SK-N-SH (cell line): Measurements from ENCODE around the gene KDELR1. TPM values are rescaled to one million over a fixed set of nuclear protein-coding genes. Genes with fewer than 3 reads are reported as not detected.

ENCODE experiments used
- CTCF ChIA-PET: fragments of 300-600, 350-600 bp; formaldehyde crosslinking; extraction: SDS; loops from one replicate; lab custom pipeline; 2021; lab: Yijun Ruan, JAX
- POLR2A ChIA-PET: fragments of 350-600 bp; sonication (Branson Sonifier 250); formaldehyde crosslinking; extraction: SDS; loops from one replicate; lab custom pipeline; 2020; ENCODE audit warnings: antibody characterized with exemption, inconsistent platforms; lab: Yijun Ruan, JAX
- DNase-seq: peaks from one replicate; pipeline ENCODE4 v3.0.0; 2012
- H2AFZ ChIP-seq: fragments of 200-600 bp; sonication (generic); 2 replicates; pipeline ENCODE4 v1.8.1; 2016; ENCODE audit warnings: antibody characterized with exemption, mild to moderate bottlenecking, low read depth
- H3F3A ChIP-seq: fragments of 200-600 bp; sonication (generic); replicated peaks from 2 replicates; pipeline ENCODE3; 2016; ENCODE audit warnings: antibody characterized with exemption, mild to moderate bottlenecking; ENCODE audit not compliant: insufficient read depth
- H3K27ac ChIP-seq, 2 experiments: fragments of 200-500 bp in 1 of 2; fragments of 200-600 bp in 1 of 2; sonication (Bioruptor generic) in 1 of 2; sonication (generic), shearing (Covaris generic) in 1 of 2; 2 replicates each; pipeline versions ENCODE4 v1.5.1 to v1.6.1; 2014 to 2016; ENCODE audit warnings: low read depth in 2 of 2, inconsistent platforms in 1 of 2, low read length in 1 of 2, mild to moderate bottlenecking in 1 of 2, mixed read lengths in 1 of 2
- H3K27me3 ChIP-seq: fragments of 200-600 bp; sonication (generic), shearing (Covaris generic); 2 replicates; pipeline ENCODE4 v1.6.1; 2016; ENCODE audit warnings: mixed run types; ENCODE audit not compliant: insufficient read depth
- H3K36me3 ChIP-seq, 2 experiments: fragments of 200-500 bp in 1 of 2; fragments of 200-600 bp in 1 of 2; sonication (Bioruptor generic) in 1 of 2; sonication (generic) in 1 of 2; replicated peaks in 1 of 2; 2 replicates each; pipeline versions ENCODE3 to v1.5.1; 2014 to 2016; ENCODE audit warnings: low read length in 1 of 2, mild to moderate bottlenecking in 1 of 2; ENCODE audit not compliant: insufficient read depth in 2 of 2, control insufficient read depth in 1 of 2
- H3K4me1 ChIP-seq, 2 experiments: fragments of 200-500 bp in 1 of 2; fragments of 200-600 bp in 1 of 2; sonication (Bioruptor generic) in 1 of 2; sonication (generic), shearing (Covaris generic) in 1 of 2; 2 replicates each; pipeline versions ENCODE4 v1.5.1 to v1.6.1; 2014 to 2016; ENCODE audit warnings: low read depth in 1 of 2, low read length in 1 of 2, mixed run types in 1 of 2; ENCODE audit not compliant: insufficient read depth in 2 of 2, control insufficient read depth in 1 of 2
- H3K4me2 ChIP-seq: fragments of 200-600 bp; sonication (generic), shearing (Covaris generic); 2 replicates; pipeline ENCODE4 v1.6.1; 2017; ENCODE audit warnings: mixed run types
- H3K4me3 ChIP-seq, 2 experiments: fragments of 200-500 bp in 1 of 2; fragments of 200-600 bp in 1 of 2; sonication (Bioruptor generic) in 1 of 2; sonication (generic), shearing (Covaris generic) in 1 of 2; 2 replicates each; pipeline versions ENCODE4 v1.5.1 to v1.8.1; 2014 to 2016; ENCODE audit warnings: low read depth in 2 of 2, inconsistent platforms in 1 of 2, low read length in 1 of 2, mild to moderate bottlenecking in 1 of 2, mixed read lengths in 1 of 2, moderate library complexity in 1 of 2
- H3K79me2 ChIP-seq: fragments of 200-600 bp; sonication (generic); 2 replicates; pipeline ENCODE4 v1.8.1; 2017; ENCODE audit warnings: mild to moderate bottlenecking; ENCODE audit not compliant: insufficient read depth
- H3K9ac ChIP-seq: fragments of 200-600 bp; sonication (generic); 2 replicates; pipeline ENCODE4 v1.6.1; 2017; ENCODE audit warnings: mixed run types
- H3K9me2 ChIP-seq: fragments of 200-600 bp; sonication (generic); 2 replicates; pipeline ENCODE4 v1.6.1; 2017; ENCODE audit warnings: mixed run types
- H3K9me3 ChIP-seq: fragments of 200-600 bp; sonication (generic); 2 replicates; pipeline ENCODE4 v1.6.1; 2017; ENCODE audit warnings: mixed run types, mild to moderate bottlenecking, moderate library complexity
- H4K20me1 ChIP-seq: fragments of 200-600 bp; sonication (generic); 2 replicates; pipeline ENCODE4 v1.6.1; 2017; ENCODE audit warnings: mild to moderate bottlenecking, mixed run types; ENCODE audit not compliant: insufficient read depth
- CHD2 ChIP-seq: fragments of 150-350 bp; IDR thresholded peaks from 2 replicates; pipeline ENCODE4 v1.6.1; 2018; ENCODE audit warnings: low read length; ENCODE audit not compliant: partially characterized antibody
- ELF1 ChIP-seq: IDR thresholded peaks from 2 replicates; pipeline ENCODE4 v1.4.0; 2012
- EP300 ChIP-seq, 2 experiments: IDR thresholded peaks; 2 replicates each; pipeline versions ENCODE4 v1.4.0 to v1.6.1; 2012; ENCODE audit warnings: borderline replicate concordance in 1 of 2, low read depth in 1 of 2, low read length in 1 of 2
- EZH2phosphoT487 ChIP-seq: fragments of 200-600 bp; sonication (generic); IDR thresholded peaks from 2 replicates; pipeline ENCODE4 v1.6.1; 2017; ENCODE audit warnings: low read depth, mixed run types, mild to moderate bottlenecking, antibody characterized with exemption, moderate library complexity, borderline replicate concordance
- FOXM1 ChIP-seq: IDR thresholded peaks from 2 replicates; pipeline ENCODE4 v1.4.0; 2012; ENCODE audit warnings: low read depth, mild to moderate bottlenecking
- GABPA ChIP-seq: IDR thresholded peaks from 2 replicates; pipeline ENCODE4 v1.4.0; 2012; ENCODE audit warnings: low read depth, mild to moderate bottlenecking
- GATA2 ChIP-seq: sonication (generic); formaldehyde crosslinking; IDR thresholded peaks from 2 replicates; pipeline ENCODE4 v1.5.0; 2020; ENCODE audit warnings: mild to moderate bottlenecking, missing genetic modification reagents
- IRF3 ChIP-seq: fragments of 150-350 bp; IDR thresholded peaks from 2 replicates; pipeline ENCODE4 v1.6.1; 2016; ENCODE audit warnings: mild to moderate bottlenecking, low read depth, low read length
- MEF2A ChIP-seq: IDR thresholded peaks from 2 replicates; pipeline ENCODE4 v1.4.0; 2012; ENCODE audit warnings: low read depth, borderline replicate concordance
- MXI1 ChIP-seq: IDR thresholded peaks from 2 replicates; pipeline ENCODE4 v1.6.1; 2012; ENCODE audit warnings: mild to moderate bottlenecking, low read depth, low read length, improper control_type of control experiment
- NFIC ChIP-seq: IDR thresholded peaks from 2 replicates; pipeline ENCODE4 v1.4.0; 2012; ENCODE audit warnings: borderline replicate concordance
- NRF1 ChIP-seq: IDR thresholded peaks from 2 replicates; pipeline ENCODE4 v1.6.1; 2012; ENCODE audit warnings: low read depth, mild to moderate bottlenecking, low read length
- POLR2AphosphoS5 ChIP-seq: IDR thresholded peaks from 2 replicates; pipeline ENCODE4 v1.6.1; 2012; ENCODE audit warnings: low read depth, low read length
- RAD21 ChIP-seq: IDR thresholded peaks from 2 replicates; pipeline ENCODE4 v1.6.1; 2012; ENCODE audit warnings: mild to moderate bottlenecking, low read length
- REST ChIP-seq: IDR thresholded peaks from 2 replicates; pipeline ENCODE4 v1.6.1; 2012; ENCODE audit warnings: mild to moderate bottlenecking, low read depth, low read length, moderate library complexity
- RFX5 ChIP-seq: IDR thresholded peaks from 2 replicates; pipeline ENCODE4 v1.6.1; 2012; ENCODE audit warnings: mild to moderate bottlenecking, improper control_type of control experiment, low read length
- SIN3A ChIP-seq: IDR thresholded peaks from 2 replicates; pipeline ENCODE4 v1.6.1; 2012; ENCODE audit warnings: low read depth, mild to moderate bottlenecking, low read length, moderate library complexity, borderline replicate concordance
- SMC3 ChIP-seq: IDR thresholded peaks from 2 replicates; pipeline ENCODE4 v1.6.1; 2012; ENCODE audit warnings: low read depth, low read length, improper control_type of control experiment
- TAF1 ChIP-seq: IDR thresholded peaks from 2 replicates; pipeline ENCODE4 v1.6.1; 2012; ENCODE audit warnings: low read depth, mild to moderate bottlenecking, low read length, moderate library complexity, borderline replicate concordance
- TCF12 ChIP-seq: IDR thresholded peaks from 2 replicates; pipeline ENCODE4 v1.4.0; 2012
- WGBS: methylation state at CpG from one replicate; pipeline ENCODE4 v1.1.6; 2017; ENCODE audit warnings: low lambda C conversion rate; 5-methylcytosine and 5-hydroxymethylcytosine counted together
- polyA plus RNA-seq, 3 experiments: library from polyadenylated mRNA; depleted of rRNA; stranded (reverse); fragments of >200 nt; gene quantifications; 2 replicates each; pipeline ENCODE4 v1.2.3, GENCODE V29; 2012
- TF ChIP-seq, protein P1 (sequence below): IDR thresholded peaks from 2 replicates; pipeline ENCODE4; 2012
- TF ChIP-seq, protein P2 (sequence below): IDR thresholded peaks from 2 replicates; pipeline ENCODE4 v1.4.0; 2012; ENCODE audit warnings: low read depth, borderline replicate concordance

KDELR1 gene
- polyA plus RNA-seq, 1 of the 3 experiments (the other 2 are of a cell fraction) = 138 TPM

DNA sequence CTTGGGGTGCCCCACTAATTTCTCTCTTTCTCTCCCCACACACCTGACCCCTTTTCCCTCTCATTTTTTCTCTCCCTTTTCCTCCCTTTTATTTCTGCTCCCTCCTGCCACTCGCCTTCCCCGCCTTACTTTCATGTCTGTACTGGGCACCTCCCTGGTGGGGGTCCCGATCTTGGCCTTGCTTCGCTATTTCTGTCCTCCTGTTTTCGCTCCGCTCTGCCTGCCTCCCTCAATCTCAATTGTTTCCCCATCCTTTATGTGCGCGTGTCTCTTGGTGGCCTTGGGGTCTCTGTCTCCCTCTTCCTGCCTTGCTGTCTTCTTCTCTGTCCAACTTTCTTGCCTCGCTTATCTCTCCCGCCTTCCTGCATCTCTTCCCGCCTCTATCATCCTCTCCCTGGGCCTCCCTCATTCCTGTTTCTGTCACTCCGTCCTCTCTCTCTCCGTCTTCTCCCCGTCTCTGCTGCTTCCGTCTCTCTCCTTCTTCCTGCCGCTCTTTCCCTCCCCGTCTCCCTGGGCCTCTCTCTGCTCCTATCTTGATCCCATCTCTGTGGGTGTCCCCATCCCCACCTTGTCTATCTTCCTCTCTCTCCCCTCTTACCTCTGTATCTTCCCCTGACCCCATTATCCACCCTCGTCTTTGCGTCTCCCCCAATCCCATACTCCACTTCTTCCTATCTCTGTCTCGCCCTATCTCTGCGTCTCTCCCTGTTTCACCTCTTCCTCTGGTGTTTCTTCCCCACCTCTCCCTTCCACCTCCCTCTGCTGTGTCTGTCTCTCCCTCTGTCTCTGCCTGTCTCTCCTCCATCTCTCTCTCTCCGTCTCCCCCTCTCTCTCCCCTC lies 6.1 kb upstream of the KDELR1 start:
- ChIA-PET CTCF (no interaction called here), POLR2A (no interaction called here)
- Histone ChIP-seq H3K4me1 (peaks cover 4 to 45% of the 10 kb centered on the region in 2 experiments; a peak in 3 of 4 replicates), H4K20me1 (no peaks in the 10 kb centered on the region), H3K9me2 (no peaks in the 10 kb centered on the region), H3F3A (peaks cover 24% of the 10 kb centered on the region), H3K4me2 (peak overlapping the region; percentile 71), H3K9ac (peak overlapping the region; percentile 72), H3K4me3 (peak overlapping the region; percentile 51 to 52; a peak in 3 of 4 replicates), H3K27me3 (no peaks in the 10 kb centered on the region), H3K9me3 (no peaks in the 10 kb centered on the region), H3K27ac (no peak overlapping the region; a peak in 1 of 4 replicates), H2AFZ (peak overlapping the region; percentile 75; the same call in 1 of the 2 replicates), H3K36me3 (no peaks in the 10 kb centered on the region), H3K79me2 (no peaks in the 10 kb centered on the region)
- no peak for TF ChIP-seq TCF12
- no peak for TF ChIP-seq CHD2
- TF ChIP-seq POLR2AphosphoS5 = no peak
- TF ChIP-seq, protein P1, sequence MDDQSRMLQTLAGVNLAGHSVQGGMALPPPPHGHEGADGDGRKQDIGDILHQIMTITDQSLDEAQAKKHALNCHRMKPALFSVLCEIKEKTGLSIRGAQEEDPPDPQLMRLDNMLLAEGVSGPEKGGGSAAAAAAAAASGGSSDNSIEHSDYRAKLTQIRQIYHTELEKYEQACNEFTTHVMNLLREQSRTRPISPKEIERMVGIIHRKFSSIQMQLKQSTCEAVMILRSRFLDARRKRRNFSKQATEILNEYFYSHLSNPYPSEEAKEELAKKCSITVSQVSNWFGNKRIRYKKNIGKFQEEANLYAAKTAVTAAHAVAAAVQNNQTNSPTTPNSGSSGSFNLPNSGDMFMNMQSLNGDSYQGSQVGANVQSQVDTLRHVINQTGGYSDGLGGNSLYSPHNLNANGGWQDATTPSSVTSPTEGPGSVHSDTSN = no peak
- TF ChIP-seq SIN3A = no peak
- no peak for TF ChIP-seq NRF1
- no peak for TF ChIP-seq TAF1
- TF ChIP-seq EP300 (IDR thresholded peaks at IDR 0.05; ENCODE audit: borderline replicate concordance in 1 of 2, low read depth in 1 of 2, low read length in 1 of 2) = no peak
- no peak for TF ChIP-seq MXI1
- TF ChIP-seq FOXM1 = no peak
- no peak for TF ChIP-seq NFIC
- DNase-seq = no peak
- WGBS = 85% methylated on average over 22 of the region's 22 CpGs

DNA sequence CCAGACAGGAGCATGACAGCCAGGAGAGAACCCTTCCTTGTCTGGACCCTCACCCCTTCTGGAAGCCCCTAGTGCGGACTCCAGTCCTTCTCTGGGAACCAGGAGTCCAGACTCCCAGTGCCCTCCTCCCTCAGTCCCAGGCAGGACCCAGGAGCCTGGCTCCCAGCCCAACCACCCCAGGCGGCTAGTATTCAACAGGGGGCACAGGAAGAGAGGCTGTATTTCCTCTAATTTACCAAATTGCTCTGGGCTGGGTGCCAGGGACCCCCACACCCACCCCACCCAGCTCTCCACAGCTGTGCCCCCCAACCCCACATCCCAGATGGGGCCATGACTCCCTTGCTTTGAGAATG lies 5.4 kb upstream of the KDELR1 start:
- ChIA-PET CTCF (no interaction called here), POLR2A (no interaction called here)
- no peaks in the 10 kb centered on the region for H3K9me2 ChIP-seq
- no peaks in the 10 kb centered on the region for H3K27me3 ChIP-seq
- H3K9ac ChIP-seq = no peak overlapping the region
- H2AFZ ChIP-seq = no peak overlapping the region
- WGBS = no CpG with 5 or more reads among the region's 2 CpGs
- H3K4me3 ChIP-seq = no peak overlapping the region
- no peak for DNase-seq
- H3K36me3 ChIP-seq = no peaks in the 10 kb centered on the region
- no peaks in the 10 kb centered on the region for H3K79me2 ChIP-seq
- 0 out of 2 replicates have a peak overlapping the region, but pooled peaks have one; percentile 11 for H3K4me2 ChIP-seq
- H3K9me3 ChIP-seq = no peaks in the 10 kb centered on the region
- H3K27ac ChIP-seq = no peak overlapping the region
- H3F3A ChIP-seq = peaks cover 26% of the 10 kb centered on the region
- no peaks in the 10 kb centered on the region for H4K20me1 ChIP-seq
- peaks cover 4 to 45% of the 10 kb centered on the region in 2 experiments; a peak in 3 of 4 replicates for H3K4me1 ChIP-seq
- TF ChIP-seq RAD21 (no peak), REST (no peak), GABPA (no peak), IRF3 (no peak), ELF1 (no peak), TAF1 (no peak), GATA2 (CRISPR knock-in tag) (no peak), SMC3 (no peak), NFIC (no peak), EP300 (IDR thresholded peaks at IDR 0.05; ENCODE audit: borderline replicate concordance in 1 of 2, low read depth in 1 of 2, low read length in 1 of 2) (no peak), TCF12 (no peak), MEF2A (no peak), EZH2phosphoT487 (no peak), RFX5 (no peak)
- TF ChIP-seq, protein P2, sequence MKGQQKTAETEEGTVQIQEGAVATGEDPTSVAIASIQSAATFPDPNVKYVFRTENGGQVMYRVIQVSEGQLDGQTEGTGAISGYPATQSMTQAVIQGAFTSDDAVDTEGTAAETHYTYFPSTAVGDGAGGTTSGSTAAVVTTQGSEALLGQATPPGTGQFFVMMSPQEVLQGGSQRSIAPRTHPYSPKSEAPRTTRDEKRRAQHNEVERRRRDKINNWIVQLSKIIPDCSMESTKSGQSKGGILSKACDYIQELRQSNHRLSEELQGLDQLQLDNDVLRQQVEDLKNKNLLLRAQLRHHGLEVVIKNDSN = no peak
